PC-3 (cell line): ENCODE results near the gene DYNLL1. TPM values are rescaled to one million over a fixed set of nuclear protein-coding genes. Genes with fewer than 3 reads are reported as not detected.

Experiments
- ATAC-seq: fragments of 200-7000 bp; cut with Tn5 transposase; 2 replicates; pipeline ENCODE4 v1.9.1; 2020; ENCODE audit warnings: mild to moderate bottlenecking, moderate library complexity
- BruUV-seq: library from RNA; stranded (reverse); fragments of 400-500 nt; replicated peaks from 2 replicates; lab custom pipeline; 2021; lab: Mats Ljungman, UMichigan
- CTCF ChIA-PET: fragments of 300-600 bp; sonication (Branson Sonifier 250); formaldehyde crosslinking; loops from one replicate; lab custom pipeline; 2022; ENCODE audit warnings: antibody characterized with exemption; lab: Charles Lee
- POLR2A ChIA-PET: fragments of 300-600 bp; sonication (Branson Sonifier 250); formaldehyde crosslinking; loops from one replicate; lab custom pipeline; 2022; ENCODE audit warnings: antibody characterized with exemption; ENCODE audit not compliant: unreplicated experiment; lab: Charles Lee
- DNase-seq: peaks from one replicate; pipeline ENCODE4 v3.0.0-alpha.2; 2015
- H2AFZ ChIP-seq: fragments of 300-600 bp; sonication (generic); 2 replicates; pipeline ENCODE4 v1.6.0; 2016; ENCODE audit warnings: antibody characterized with exemption, low read length
- H3F3A ChIP-seq: fragments of 300-600 bp; sonication (generic); one replicate; pipeline ENCODE4 v1.6.0; 2017; ENCODE audit warnings: antibody characterized with exemption, low read length, control low read depth, mild to moderate bottlenecking; ENCODE audit not compliant: unreplicated experiment
- H3K27ac ChIP-seq: fragments of 300-600 bp; sonication (generic); 2 replicates; pipeline ENCODE4 v1.5.1; 2016; ENCODE audit warnings: mild to moderate bottlenecking, low read length
- H3K27me3 ChIP-seq: fragments of 300-600 bp; sonication (generic); 2 replicates; pipeline ENCODE4 v1.6.1; 2016; ENCODE audit warnings: low read length, mixed read lengths
- H3K36me3 ChIP-seq: fragments of 300-600 bp; sonication (generic); 2 replicates; pipeline ENCODE4 v1.6.1; 2016; ENCODE audit warnings: low read depth, mixed run types, low read length, mixed read lengths
- H3K4me1 ChIP-seq: fragments of 300-600 bp; sonication (generic); 2 replicates; pipeline ENCODE4 v1.5.1; 2016; ENCODE audit warnings: low read length; ENCODE audit not compliant: insufficient read depth
- H3K4me2 ChIP-seq: fragments of 300-600 bp; sonication (generic); 2 replicates; pipeline ENCODE4 v1.6.0; 2016; ENCODE audit warnings: low read length
- H3K4me3 ChIP-seq: fragments of 300-600 bp; sonication (generic); 2 replicates; pipeline ENCODE4 v1.5.1; 2016; ENCODE audit warnings: mild to moderate bottlenecking, low read length, mixed read lengths
- H3K79me2 ChIP-seq: fragments of 300-600 bp; sonication (generic); 2 replicates; pipeline ENCODE4 v1.6.1; 2017; ENCODE audit warnings: low read length, mixed read lengths
- H3K9ac ChIP-seq: fragments of 300-600 bp; sonication (generic); 2 replicates; pipeline ENCODE4 v1.6.0; 2016; ENCODE audit warnings: mild to moderate bottlenecking, low read length
- H3K9me2 ChIP-seq: fragments of 300-600 bp; sonication (generic); replicated peaks from 2 replicates; pipeline ENCODE4 v1.6.1; 2016; ENCODE audit warnings: mixed run types, low read length, mixed read lengths
- H3K9me3 ChIP-seq: fragments of 300-600 bp; sonication (generic); 2 replicates; pipeline ENCODE4 v1.6.1; 2016; ENCODE audit warnings: low read length, mixed read lengths
- H4K20me1 ChIP-seq: fragments of 300-600 bp; sonication (generic); 2 replicates; pipeline ENCODE4 v1.6.1; 2016; ENCODE audit warnings: low read length, mixed read lengths
- CTCF ChIP-seq: fragments of 300-600 bp; sonication (generic); conservative IDR thresholded peaks from 2 replicates; pipeline ENCODE4 v1.5.1; 2017; ENCODE audit warnings: antibody characterized with exemption, low read depth, mild to moderate bottlenecking, low read length
- EZH2 ChIP-seq: fragments of 300-600 bp; sonication (generic); IDR thresholded peaks from one replicate; pipeline ENCODE4 v1.6.1; 2017; ENCODE audit warnings: antibody characterized with exemption, mild to moderate bottlenecking, low read length; ENCODE audit not compliant: unreplicated experiment
- EZH2phosphoT487 ChIP-seq: fragments of 300-600 bp; sonication (generic); IDR thresholded peaks from 2 replicates; pipeline ENCODE4 v1.6.1; 2018; ENCODE audit warnings: mild to moderate bottlenecking, antibody characterized with exemption, low read length, borderline replicate concordance
- intact Hi-C: fragments of 100-400 bp; cut with micrococcal nuclease; formaldehyde crosslinking; loops from 2 replicates; pipeline ENCODE4 v1.9.0; 2023
- total RNA-seq: library from RNA; depleted of rRNA; stranded (reverse); fragments of >200 nt; gene quantifications from 2 replicates; pipeline ENCODE4 v1.2.3, GENCODE V29; 2014

The DYNLL1 gene
- total RNA-seq, 1 experiment from 2014 or later, result 396 TPM

GRCh38 chr12:120481022-120481767, 14.7 kb upstream of the DYNLL1 start:
- H3K36me3 ChIP-seq, result no peaks in the 10 kb centered on the region
- H3K27ac ChIP-seq, result no peak overlapping the region
- ChIA-PET CTCF (no interaction called here), POLR2A (no interaction called here)
- H3K9me3 ChIP-seq, result no peaks in the 10 kb centered on the region
- BruUV-seq, result no TSS peak
- H3K27me3 ChIP-seq, result no peaks in the 10 kb centered on the region
- H3K4me2 ChIP-seq, result no peak overlapping the region
- peaks cover 9% of the 10 kb centered on the region for H3K4me1 ChIP-seq
- H4K20me1 ChIP-seq, result no peaks in the 10 kb centered on the region
- TF ChIP-seq EZH2 (no peak), CTCF (no peak), EZH2phosphoT487 (no peak)
- no peak overlapping the region for H3K9ac ChIP-seq
- ATAC-seq (peak; percentile 92), DNase-seq (peak; percentile 32)
- no peaks in the 10 kb centered on the region for H3K79me2 ChIP-seq
- intact Hi-C loops, result no loop called here
- H3K9me2 ChIP-seq, result no peaks in the 10 kb centered on the region
- H2AFZ ChIP-seq, result no peak overlapping the region
- no peak overlapping the region for H3K4me3 ChIP-seq
- no peaks in the 10 kb centered on the region for H3F3A ChIP-seq

- H3K27ac ChIP-seq, result no peak overlapping the region
- ATAC-seq (no peak), DNase-seq (no peak)
- CTCF ChIA-PET, result no interaction called here
- H3K4me1 ChIP-seq, result peaks cover 10% of the 10 kb centered on the region
- intact Hi-C loops, result no loop called here
- no peaks in the 10 kb centered on the region for H3K9me2 ChIP-seq
- H2AFZ ChIP-seq, result no peak overlapping the region
- no peak overlapping the region for H3K4me3 ChIP-seq
- H3K9ac ChIP-seq, result no peak overlapping the region
- H4K20me1 ChIP-seq, result no peaks in the 10 kb centered on the region
- POLR2A ChIA-PET, result no interaction called here
- no peaks in the 10 kb centered on the region for H3K27me3 ChIP-seq
- H3K9me3 ChIP-seq, result no peaks in the 10 kb centered on the region
- H3F3A ChIP-seq, result no peaks in the 10 kb centered on the region
- no peak for TF ChIP-seq EZH2phosphoT487
- TF ChIP-seq EZH2, result no peak
- TF ChIP-seq CTCF, result no peak
- no peak overlapping the region for H3K4me2 ChIP-seq
- H3K36me3 ChIP-seq, result no peaks in the 10 kb centered on the region
- no TSS peak for BruUV-seq
- no peaks in the 10 kb centered on the region for H3K79me2 ChIP-seq
Observed at GRCh38 chr12:120483621-120484020, 12.3 kb upstream of the DYNLL1 start.
